SJSA1 (cell line): Measurements from ENCODE around the gene HNRNPA2B1. TPM values are rescaled to one million over a fixed set of nuclear protein-coding genes. Genes with fewer than 3 reads are reported as not detected.

Source experiments
- DNase-seq, 2 experiments: peaks; one replicate each; pipeline ENCODE4 v3.0.0-alpha.2; 2015 to 2020; ENCODE audit warnings: low spot score in 2 of 2, low read depth in 1 of 2
- H3K27ac ChIP-seq: fragments of 250-450 bp; sonication (Bioruptor Pico); 2 replicates; pipeline ENCODE4 v1.5.1; 2020; ENCODE audit warnings: mild to moderate bottlenecking, moderate library complexity
- H3K27me3 ChIP-seq: fragments of 250-450 bp; sonication (Bioruptor Pico); replicated peaks from 2 replicates; pipeline ENCODE4 v1.5.1; 2020; ENCODE audit warnings: mild to moderate bottlenecking, moderate library complexity
- H3K36me3 ChIP-seq: fragments of 250-450 bp; sonication (Bioruptor Pico); 2 replicates; pipeline ENCODE4 v1.5.1; 2020; ENCODE audit warnings: mild to moderate bottlenecking
- H3K4me1 ChIP-seq: fragments of 250-450 bp; sonication (Bioruptor Pico); replicated peaks from 2 replicates; pipeline ENCODE4 v1.6.1; 2021; ENCODE audit warnings: mild to moderate bottlenecking
- H3K4me3 ChIP-seq: fragments of 250-450 bp; sonication (Bioruptor Pico); 2 replicates; pipeline ENCODE4 v1.5.1; 2020; ENCODE audit warnings: mild to moderate bottlenecking
- H3K9me3 ChIP-seq: fragments of 250-450 bp; sonication (Bioruptor Pico); replicated peaks from 2 replicates; pipeline ENCODE4 v1.5.1; 2020; ENCODE audit warnings: mild to moderate bottlenecking
- total RNA-seq: library from RNA; depleted of rRNA; stranded (reverse); fragments of >200 nt; shearing (Covaris generic); gene quantifications from 2 replicates; pipeline ENCODE4 v1.2.3, GENCODE V29; 2014; rRNA removed

HNRNPA2B1 gene
- 327 and 364 TPM in 2 replicates for total RNA-seq

- peak within 1 kb of the TSS; percentile 99 for H3K27ac ChIP-seq
Measured at GRCh38 chr7:26200444-26201246, at the start of gene HNRNPA2B1. Gene HNRNPA2B1 (minus strand): TSS chr7:26200746. CDS start chr7:26200577, 169 bp downstream.

GRCh38 chr7:26250239-26250638 is 49.7 kb upstream of the HNRNPA2B1 start:
- Histone ChIP-seq H3K36me3 (no peaks in the 10 kb centered on the region), H3K4me3 (no peak overlapping the region), H3K4me1 (no peaks in the 10 kb centered on the region), H3K27ac (no peak overlapping the region), H3K9me3 (no peaks in the 10 kb centered on the region), H3K27me3 (no peaks in the 10 kb centered on the region)
- no peak for DNase-seq

More at GRCh38 chr7:26200444-26201246, at the start of gene HNRNPA2B1:
- Histone ChIP-seq H3K4me3 (peak within 1 kb of the TSS; percentile 86), H3K9me3 (no peaks in the 10 kb centered on the region), H3K36me3 (peaks cover 87% of the 10 kb centered on the region), H3K4me1 (peaks cover 21% of the 10 kb centered on the region), H3K27me3 (no peaks in the 10 kb centered on the region)
- peak; percentile 96 to 100 for DNase-seq

- Histone ChIP-seq H3K27me3 (no peaks in the 10 kb centered on the region), H3K9me3 (no peaks in the 10 kb centered on the region), H3K4me1 (no peaks in the 10 kb centered on the region), H3K36me3 (no peaks in the 10 kb centered on the region), H3K4me3 (no peak overlapping the region), H3K27ac (no peak overlapping the region)
- DNase-seq: no peak
Measured at GRCh38 chr7:26245150-26245549, 44.6 kb upstream of the HNRNPA2B1 start.

- H3K27ac ChIP-seq: no peak overlapping the region
- no peaks in the 10 kb centered on the region for H3K27me3 ChIP-seq
- no peak overlapping the region for H3K4me3 ChIP-seq
- no peak for DNase-seq
- H3K4me1 ChIP-seq: no peaks in the 10 kb centered on the region
- H3K36me3 ChIP-seq: no peaks in the 10 kb centered on the region
- no peaks in the 10 kb centered on the region for H3K9me3 ChIP-seq
Measured at GRCh38 chr7:26238032-26238431, 37.5 kb upstream of the HNRNPA2B1 start.

GRCh38 chr7:26237035-26237807 is 36.7 kb upstream of the HNRNPA2B1 start:
- no peak for DNase-seq

GRCh38 chr7:26233902-26234511 is 33.5 kb upstream of the HNRNPA2B1 start:
- Histone ChIP-seq H3K27ac (no peak overlapping the region), H3K4me1 (no peaks in the 10 kb centered on the region), H3K36me3 (no peaks in the 10 kb centered on the region), H3K27me3 (0 out of 2 replicates have a peak, but pooled peaks cover 3% of the 10 kb centered on the region), H3K4me3 (no peak overlapping the region), H3K9me3 (no peaks in the 10 kb centered on the region)
- DNase-seq: no peak

More at GRCh38 chr7:26237035-26237807, 36.7 kb upstream of the HNRNPA2B1 start:
- no peak overlapping the region for H3K4me3 ChIP-seq
- no peaks in the 10 kb centered on the region for H3K36me3 ChIP-seq
- no peak overlapping the region for H3K27ac ChIP-seq
- no peaks in the 10 kb centered on the region for H3K27me3 ChIP-seq
- no peaks in the 10 kb centered on the region for H3K4me1 ChIP-seq
- no peaks in the 10 kb centered on the region for H3K9me3 ChIP-seq

GRCh38 chr7:26227987-26228386 is 27.4 kb upstream of the HNRNPA2B1 start:
- Histone ChIP-seq H3K4me1 (no peaks in the 10 kb centered on the region), H3K27ac (no peak overlapping the region), H3K4me3 (no peak overlapping the region), H3K27me3 (0 out of 2 replicates have a peak, but pooled peaks cover 3% of the 10 kb centered on the region), H3K9me3 (no peaks in the 10 kb centered on the region), H3K36me3 (no peaks in the 10 kb centered on the region)
- DNase-seq: no peak

GRCh38 chr7:26224359-26224758 is 23.8 kb upstream of the HNRNPA2B1 start:
- H3K4me3 ChIP-seq: no peak overlapping the region
- no peaks in the 10 kb centered on the region for H3K9me3 ChIP-seq
- H3K4me1 ChIP-seq: no peaks in the 10 kb centered on the region
- no peaks in the 10 kb centered on the region for H3K36me3 ChIP-seq
- no peak overlapping the region for H3K27ac ChIP-seq
- 0 out of 2 replicates have a peak, but pooled peaks cover 3% of the 10 kb centered on the region for H3K27me3 ChIP-seq
- no peak for DNase-seq

GRCh38 chr7:26216049-26216448 is 15.5 kb upstream of the HNRNPA2B1 start:
- no peaks in the 10 kb centered on the region for H3K4me1 ChIP-seq
- H3K27ac ChIP-seq: no peak overlapping the region
- no peaks in the 10 kb centered on the region for H3K9me3 ChIP-seq
- peaks cover 22% of the 10 kb centered on the region for H3K36me3 ChIP-seq
- H3K4me3 ChIP-seq: no peak overlapping the region
- DNase-seq: no peak
- H3K27me3 ChIP-seq: no peaks in the 10 kb centered on the region

- Histone ChIP-seq H3K4me1 (no peaks in the 10 kb centered on the region), H3K36me3 (peaks cover 43% of the 10 kb centered on the region), H3K9me3 (no peaks in the 10 kb centered on the region), H3K27ac (no peak overlapping the region), H3K4me3 (no peak overlapping the region), H3K27me3 (no peaks in the 10 kb centered on the region)
- no peak for DNase-seq
Measured at GRCh38 chr7:26213807-26214515, 13.4 kb upstream of the HNRNPA2B1 start.

- Histone ChIP-seq H3K4me1 (no peaks in the 10 kb centered on the region), H3K9me3 (no peaks in the 10 kb centered on the region), H3K27me3 (no peaks in the 10 kb centered on the region), H3K4me3 (no peak overlapping the region), H3K27ac (no peak overlapping the region), H3K36me3 (peaks cover 50% of the 10 kb centered on the region)
- DNase-seq: peak in 1 of 2 experiments; percentile 1
Measured at GRCh38 chr7:26212921-26213718, 12.6 kb upstream of the HNRNPA2B1 start.

GRCh38 chr7:26208040-26208439 is 7.5 kb upstream of the HNRNPA2B1 start:
- DNase-seq: no peak
- Histone ChIP-seq H3K36me3 (peaks cover 94% of the 10 kb centered on the region), H3K4me1 (peaks cover 4% of the 10 kb centered on the region), H3K27me3 (no peaks in the 10 kb centered on the region), H3K9me3 (no peaks in the 10 kb centered on the region), H3K27ac (no peak overlapping the region), H3K4me3 (no peak overlapping the region)
